Small intestine (tissue), 7 donors: ENCODE results near the gene GMPR2. TPM values are rescaled to one million over a fixed set of nuclear protein-coding genes. Genes with fewer than 3 reads are reported as not detected.

Experiments
- DNase-seq, 2 donors: peaks; one replicate each; pipeline versions ENCODE4 v3.0.0 to v3.0.0-alpha.2; 2013
- FAIRE-seq: peaks from 2 replicates; lab custom pipeline; 2012; peaks lifted over from hg19 to GRCh38; lab: Jason Lieb, UNC
- H3K27ac ChIP-seq, 3 donors: one replicate each; pipeline ENCODE4 v1.5.1; 2013; ENCODE audit warnings: low read length in 2 of 3, mild to moderate bottlenecking in 2 of 3, control low read depth in 1 of 3, inconsistent platforms in 1 of 3, low read depth in 1 of 3, moderate library complexity in 1 of 3
- H3K27me3 ChIP-seq, 3 donors: one replicate each; pipeline ENCODE4 v1.6.1; 2013; ENCODE audit warnings: low read length in 3 of 3, inconsistent platforms in 1 of 3; ENCODE audit not compliant: control insufficient read depth in 3 of 3, insufficient read depth in 3 of 3
- H3K36me3 ChIP-seq, 3 donors: one replicate each; pipeline ENCODE4 v1.6.1; 2013; ENCODE audit warnings: low read length in 3 of 3, inconsistent platforms in 1 of 3, low read depth in 1 of 3, mild to moderate bottlenecking in 1 of 3, moderate library complexity in 1 of 3; ENCODE audit not compliant: control insufficient read depth in 3 of 3, insufficient read depth in 2 of 3
- H3K4me1 ChIP-seq, 3 donors: one replicate each; pipeline ENCODE4 v1.6.1; 2013; ENCODE audit warnings: low read length in 2 of 3, inconsistent platforms in 1 of 3, low read depth in 1 of 3, mild to moderate bottlenecking in 1 of 3, moderate library complexity in 1 of 3; ENCODE audit not compliant: control insufficient read depth in 3 of 3, insufficient read depth in 2 of 3
- H3K4me3 ChIP-seq, 3 donors: one replicate each; pipeline ENCODE4 v1.5.1; 2013; ENCODE audit warnings: low read length in 3 of 3, control low read depth in 1 of 3, inconsistent platforms in 1 of 3, low read depth in 1 of 3, mild to moderate bottlenecking in 1 of 3, moderate library complexity in 1 of 3
- H3K9me3 ChIP-seq, 2 donors: one replicate each; pipeline ENCODE4 v1.6.1; 2013; ENCODE audit warnings: low read depth in 1 of 2, low read length in 1 of 2; ENCODE audit not compliant: control insufficient read depth in 2 of 2, insufficient read depth in 1 of 2
- WGBS, 3 donors: extraction: QIAGEN DNeasy Blood & Tissue Kit; methylation state at CpG; one replicate each; pipeline ENCODE4 v1.1.7; 2013; 5-methylcytosine and 5-hydroxymethylcytosine counted together
- polyA plus RNA-seq, 4 donors: library from polyadenylated mRNA; stranded (reverse) in 3 of 4; unstranded in 1 of 4; fragments of 200-250 nt in 3 of 4; fragments of 120-200 nt in 1 of 4; gene quantifications; one replicate each; pipeline versions ENCODE4 v1.2.1 to v1.2.3, GENCODE V29; 2013
- donor health status: healthy with polysubstance abuse.
- donor health status: control.
- donor health status: control.
- donor health status: Bipolar disorder and iron deficiency.
- donor health status: healthy.

Gene GMPR2
- polyA plus RNA-seq, 4 donors = 57.4 to 94.1 (median 76.0) TPM

- FAIRE-seq (no peak), DNase-seq (no peak)
- Histone ChIP-seq H3K9me3 (no peaks in the 10 kb centered on the region), H3K36me3 (peaks cover 0 to 70% (median 0%) of the 10 kb centered on the region in 3 donors), H3K4me1 (peaks cover 0 to 10% (median 0%) of the 10 kb centered on the region in 3 donors), H3K27ac (no peak overlapping the region), H3K4me3 (no peak overlapping the region), H3K27me3 (no peaks in the 10 kb centered on the region)
- WGBS, 3 donors = 78 to 82% (median 81%) methylated on average over 4 of the region's 4 CpGs
These were observed 28.0 kb downstream of the GMPR2 start for GRCh38 chr14:24260780-24261157.

GRCh38 chr14:24261256-24261968, 28.7 kb downstream of the GMPR2 start:
- FAIRE-seq (no peak), DNase-seq (no peak)
- WGBS, 3 donors = 88 to 93% (median 89%) methylated on average over 20 of the region's 20 CpGs
- peaks cover 0 to 3% (median 0%) of the 10 kb centered on the region in 3 donors for H3K4me1 ChIP-seq
- H3K27me3 ChIP-seq = no peaks in the 10 kb centered on the region
- H3K36me3 ChIP-seq = peaks cover 0 to 72% (median 3%) of the 10 kb centered on the region in 3 donors
- no peak overlapping the region for H3K27ac ChIP-seq
- no peak overlapping the region for H3K4me3 ChIP-seq
- H3K9me3 ChIP-seq = no peaks in the 10 kb centered on the region

DNA sequence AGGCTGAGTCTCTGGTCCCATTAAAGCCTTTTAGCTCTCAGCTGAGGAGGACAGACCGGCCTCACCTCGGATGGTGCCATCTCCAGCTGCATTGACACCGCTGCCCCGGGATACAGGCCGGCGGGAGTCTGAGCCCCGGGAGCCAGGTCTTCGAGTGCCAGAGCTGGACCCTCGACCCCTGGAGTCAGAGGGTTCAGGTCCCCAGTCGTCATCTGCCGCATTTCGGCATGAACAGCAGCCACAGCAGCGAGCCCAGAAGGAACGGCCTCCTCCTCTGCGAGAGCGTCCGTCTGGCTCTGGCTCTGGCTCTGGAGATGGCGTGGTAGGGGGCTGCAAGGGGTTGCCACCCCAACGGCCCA, 29.2 kb downstream of the GMPR2 start:
- Histone ChIP-seq H3K4me1 (peaks cover 0 to 3% (median 0%) of the 10 kb centered on the region in 3 donors), H3K9me3 (no peaks in the 10 kb centered on the region), H3K27ac (no peak overlapping the region), H3K4me3 (no peak overlapping the region), H3K36me3 (peaks cover 0 to 75% (median 9%) of the 10 kb centered on the region in 3 donors), H3K27me3 (no peaks in the 10 kb centered on the region)
- WGBS, 3 donors = 92 to 97% (median 92%) methylated on average over 19 of the region's 19 CpGs
- DNase-seq = no peak
- FAIRE-seq = no peak

GRCh38 chr14:24262821-24263733, 30.3 kb downstream of the GMPR2 start, which contains the start of gene TGM1:
TGM1 (minus strand) TSS chr14:24263177; CDS start chr14:24262352, 825 bp downstream.
- 79 to 89% (median 85%) methylated on average over 14 of the region's 14 CpGs for WGBS, 3 donors
- no peak for DNase-seq
- Histone ChIP-seq H3K4me1 (no peaks in the 10 kb centered on the region), H3K36me3 (peaks cover 0 to 83% (median 10%) of the 10 kb centered on the region in 3 donors), H3K4me3 (no peak within 1 kb of the TSS), H3K9me3 (no peaks in the 10 kb centered on the region), H3K27ac (no peak within 1 kb of the TSS), H3K27me3 (no peaks in the 10 kb centered on the region)
- FAIRE-seq = no peak

DNA sequence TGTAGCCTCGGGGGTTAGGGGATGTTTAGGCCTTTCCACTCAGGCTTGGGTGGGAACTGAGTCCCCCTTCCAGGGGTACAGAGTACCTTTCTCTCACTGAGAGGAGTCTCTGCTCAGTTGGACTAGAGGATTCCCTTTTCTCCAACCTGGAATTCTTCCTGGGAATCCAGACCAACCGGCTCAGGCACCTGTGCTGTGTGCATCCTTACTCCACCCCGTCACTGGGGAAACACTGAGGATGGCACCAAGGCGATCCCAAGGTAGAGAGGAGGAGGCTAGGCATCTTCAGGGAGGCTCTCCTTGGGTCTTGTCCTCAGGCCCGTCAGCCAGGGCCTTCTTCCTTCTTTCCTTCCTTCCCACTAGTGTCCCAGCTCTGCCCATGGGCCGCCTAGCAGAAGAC, 31.1 kb downstream of the GMPR2 start:
- DNase-seq = no peak
- Histone ChIP-seq H3K27me3 (no peaks in the 10 kb centered on the region), H3K4me3 (no peak overlapping the region), H3K9me3 (no peaks in the 10 kb centered on the region), H3K4me1 (no peaks in the 10 kb centered on the region), H3K27ac (no peak overlapping the region), H3K36me3 (peaks cover 0 to 84% (median 10%) of the 10 kb centered on the region in 3 donors)
- no peak for FAIRE-seq
- WGBS, 3 donors = 73 to 81% (median 76%) methylated on average over 5 to 6 of the region's 6 CpGs

DNA sequence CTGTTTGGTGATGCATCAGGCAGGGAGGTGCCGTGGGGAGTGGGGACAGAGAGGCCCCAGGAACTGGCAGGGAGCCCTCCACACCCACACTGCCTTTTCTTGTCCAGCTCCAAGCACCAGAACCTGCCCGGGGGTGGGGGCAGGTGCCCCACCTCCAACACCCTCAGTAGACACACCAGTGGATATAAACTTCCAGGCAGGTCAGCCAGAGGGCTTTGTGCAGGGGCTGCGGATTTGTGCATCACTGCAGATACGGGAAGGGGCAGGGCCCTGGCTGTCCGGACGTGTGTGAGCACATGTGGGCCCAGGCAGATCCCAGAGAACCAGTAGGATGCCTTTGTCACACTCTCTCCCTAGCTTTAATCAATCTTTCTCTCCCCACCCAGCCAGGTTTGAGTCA, 31.6 kb downstream of the GMPR2 start:
- 80 to 88% (median 85%) methylated on average over 6 of the region's 6 CpGs for WGBS, 3 donors
- FAIRE-seq (no peak), DNase-seq (no peak)

DNA sequence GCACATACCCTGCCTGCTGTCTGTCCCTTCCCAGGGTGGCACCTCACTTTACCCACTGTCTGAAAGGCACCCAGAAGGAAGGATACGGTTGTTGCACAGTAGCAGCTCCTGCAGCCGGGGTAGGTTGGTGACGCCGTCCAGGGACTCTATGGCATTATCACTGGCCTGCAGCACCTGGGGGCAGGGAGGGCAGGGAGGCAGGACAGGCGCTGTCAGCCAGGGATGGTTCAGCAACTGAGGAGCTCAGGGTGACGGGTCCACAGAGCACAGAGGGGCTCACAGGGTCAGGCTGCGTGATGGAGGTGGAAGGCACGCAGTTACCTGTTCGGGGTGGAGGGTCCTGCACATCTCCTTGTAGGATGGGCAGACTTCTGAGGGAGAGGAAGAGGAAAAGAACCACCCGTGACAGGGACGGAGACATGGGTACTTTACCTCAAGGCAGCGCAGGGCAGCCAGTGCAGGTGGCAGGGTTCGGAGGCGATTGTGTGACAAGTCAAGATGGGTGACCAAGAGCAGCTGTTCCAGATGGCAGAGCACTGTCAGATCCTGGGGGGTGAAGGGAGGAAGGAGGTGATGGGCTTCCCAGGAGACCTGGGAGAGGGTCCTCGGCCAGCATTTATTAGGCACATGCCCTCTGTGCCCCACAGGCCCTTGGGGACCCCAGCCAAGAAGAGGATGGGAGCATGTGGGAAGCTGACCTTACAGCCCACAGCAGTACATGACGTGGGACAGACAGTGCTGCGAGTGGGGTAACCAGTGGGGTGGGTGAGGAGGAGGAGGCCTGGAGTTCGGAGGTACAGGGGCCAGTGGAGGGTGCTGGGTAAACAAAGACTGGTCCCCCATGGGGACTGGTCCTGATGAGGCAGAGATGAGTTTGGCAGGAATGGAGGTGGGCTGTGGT, 33.9 kb downstream of the GMPR2 start:
- FAIRE-seq = no peak
- WGBS, 3 donors = 88 to 96% (median 90%) methylated on average over 18 of the region's 18 CpGs
- H3K27me3 ChIP-seq = no peaks in the 10 kb centered on the region
- no peak overlapping the region for H3K27ac ChIP-seq
- peaks cover 0 to 4% (median 0%) of the 10 kb centered on the region in 3 donors for H3K4me1 ChIP-seq
- peaks cover 0 to 71% (median 10%) of the 10 kb centered on the region in 3 donors for H3K36me3 ChIP-seq
- no peak overlapping the region for H3K4me3 ChIP-seq
- DNase-seq = no peak
- no peaks in the 10 kb centered on the region for H3K9me3 ChIP-seq

More for the DNA sequence above, 31.6 kb downstream of the GMPR2 start:
- Histone ChIP-seq H3K27ac (no peak overlapping the region), H3K4me1 (no peaks in the 10 kb centered on the region), H3K9me3 (no peaks in the 10 kb centered on the region), H3K36me3 (peaks cover 0 to 85% (median 10%) of the 10 kb centered on the region in 3 donors), H3K27me3 (no peaks in the 10 kb centered on the region), H3K4me3 (no peak overlapping the region)
